ENCODE data around the gene GPC4.

DNA sequence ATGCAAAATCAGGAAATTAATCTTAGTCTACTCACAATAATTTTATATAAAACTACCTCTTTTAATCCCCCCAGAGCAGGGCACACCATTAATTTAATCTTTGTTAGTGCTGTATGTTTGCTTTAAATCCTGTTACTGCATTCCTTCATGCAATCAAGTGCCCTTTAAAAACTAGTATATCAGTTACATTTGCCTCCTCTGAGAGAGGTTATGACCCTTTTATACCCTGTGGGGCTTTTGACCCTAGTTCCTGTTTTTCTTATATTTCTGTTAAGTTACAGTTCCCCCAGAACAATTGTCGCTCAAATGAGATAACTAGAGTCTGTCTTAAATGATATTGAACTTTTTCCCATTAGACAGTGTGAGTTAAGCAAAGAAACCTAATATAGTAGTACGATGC is 46.2 kb downstream of the GPC4 start:
- TF ChIP-seq, protein P1, sequence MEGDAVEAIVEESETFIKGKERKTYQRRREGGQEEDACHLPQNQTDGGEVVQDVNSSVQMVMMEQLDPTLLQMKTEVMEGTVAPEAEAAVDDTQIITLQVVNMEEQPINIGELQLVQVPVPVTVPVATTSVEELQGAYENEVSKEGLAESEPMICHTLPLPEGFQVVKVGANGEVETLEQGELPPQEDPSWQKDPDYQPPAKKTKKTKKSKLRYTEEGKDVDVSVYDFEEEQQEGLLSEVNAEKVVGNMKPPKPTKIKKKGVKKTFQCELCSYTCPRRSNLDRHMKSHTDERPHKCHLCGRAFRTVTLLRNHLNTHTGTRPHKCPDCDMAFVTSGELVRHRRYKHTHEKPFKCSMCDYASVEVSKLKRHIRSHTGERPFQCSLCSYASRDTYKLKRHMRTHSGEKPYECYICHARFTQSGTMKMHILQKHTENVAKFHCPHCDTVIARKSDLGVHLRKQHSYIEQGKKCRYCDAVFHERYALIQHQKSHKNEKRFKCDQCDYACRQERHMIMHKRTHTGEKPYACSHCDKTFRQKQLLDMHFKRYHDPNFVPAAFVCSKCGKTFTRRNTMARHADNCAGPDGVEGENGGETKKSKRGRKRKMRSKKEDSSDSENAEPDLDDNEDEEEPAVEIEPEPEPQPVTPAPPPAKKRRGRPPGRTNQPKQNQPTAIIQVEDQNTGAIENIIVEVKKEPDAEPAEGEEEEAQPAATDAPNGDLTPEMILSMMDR (IDR thresholded peaks at IDR 0.05; ENCODE audit: extremely low read depth in 1 of 2, insufficient read depth in 1 of 2, low read depth in 1 of 2, low read length in 2 of 2): no peak
- TF ChIP-seq, protein P2, sequence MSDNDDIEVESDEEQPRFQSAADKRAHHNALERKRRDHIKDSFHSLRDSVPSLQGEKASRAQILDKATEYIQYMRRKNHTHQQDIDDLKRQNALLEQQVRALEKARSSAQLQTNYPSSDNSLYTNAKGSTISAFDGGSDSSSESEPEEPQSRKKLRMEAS (IDR thresholded peaks at IDR 0.05; ENCODE audit: insufficient read depth, insufficient read length): no peak
- TF ChIP-seq FOS (IDR thresholded peaks at IDR 0.05; ENCODE audit: borderline replicate concordance, insufficient read depth, low read length) (no peak), GATA2 (IDR thresholded peaks at IDR 0.05; ENCODE audit: insufficient read depth, insufficient read length, low read depth, low read length) (no peak), POLR2AphosphoS5 (IDR thresholded peaks at IDR 0.05; ENCODE audit: insufficient read depth, low read depth, low read length) (no peak), EZH2 (IDR thresholded peaks at IDR 0.05; ENCODE audit: borderline replicate concordance, low read depth, low read length, severe bottlenecking) (no peak), POLR2A (IDR thresholded peaks at IDR 0.05; ENCODE audit: low read depth, low read length) (no peak)

All from endothelial cell of umbilical vein (primary cell).